H1 (cell line): Measurements from ENCODE around the gene MED16. TPM values are rescaled to one million over a fixed set of nuclear protein-coding genes. Genes with fewer than 3 reads are reported as not detected.

Experiments used
- CTCF ChIA-PET: fragments of 300-600 bp; sonication (Branson Sonifier 250); formaldehyde crosslinking; loops from one replicate; lab custom pipeline; 2021; ENCODE audit not compliant: partially characterized antibody; lab: Charles Lee
- POLR2A ChIA-PET: fragments of 300-600 bp; sonication (Branson Sonifier 250); formaldehyde crosslinking; loops from one replicate; lab custom pipeline; 2021; ENCODE audit warnings: inconsistent platforms; ENCODE audit not compliant: partially characterized antibody; lab: Charles Lee
- DNase-seq, 2 experiments: peaks; one replicate each; pipeline versions ENCODE4 v3.0.0 to v3.0.0-alpha.2; 2010 to 2022; ENCODE audit warnings: low spot score in 2 of 2, low read depth in 1 of 2, mixed read lengths in 1 of 2
- FAIRE-seq: peaks from 2 replicates; lab custom pipeline; 2011; peaks lifted over from hg19 to GRCh38; lab: Jason Lieb, UNC
- H2AFZ ChIP-seq: 2 replicates; pipeline ENCODE4 v1.8.1; 2012; ENCODE audit warnings: low read length, inconsistent platforms
- H2AK5ac ChIP-seq: 2 replicates; pipeline ENCODE4 v1.6.1; 2013; ENCODE audit warnings: low read depth, low read length
- H2BK120ac ChIP-seq: replicated peaks from 2 replicates; pipeline ENCODE3; 2013; ENCODE audit warnings: low read depth, low read length, inconsistent platforms
- H2BK12ac ChIP-seq: 2 replicates; pipeline ENCODE4 v1.6.1; 2013; ENCODE audit warnings: low read depth, low read length
- H2BK15ac ChIP-seq: 2 replicates; pipeline ENCODE4 v1.6.1; 2013; ENCODE audit warnings: low read length
- H2BK20ac ChIP-seq: 2 replicates; pipeline ENCODE4 v1.6.1; 2013; ENCODE audit warnings: low read length
- H2BK5ac ChIP-seq: 2 replicates; pipeline ENCODE4 v1.6.1; 2013; ENCODE audit warnings: low read depth, low read length
- H3K14ac ChIP-seq: 2 replicates; pipeline ENCODE4 v1.6.1; 2013; ENCODE audit warnings: inconsistent platforms; ENCODE audit not compliant: insufficient read length
- H3K18ac ChIP-seq: 2 replicates; pipeline ENCODE4 v1.6.1; 2013; ENCODE audit warnings: low read length; ENCODE audit errors: extremely low read depth
- H3K23ac ChIP-seq: 2 replicates; pipeline ENCODE4 v1.6.1; 2013; ENCODE audit warnings: inconsistent platforms; ENCODE audit not compliant: insufficient read length
- H3K23me2 ChIP-seq: 2 replicates; pipeline ENCODE4 v1.6.1; 2013; ENCODE audit warnings: low read depth, low read length
- H3K27ac ChIP-seq: 2 replicates; pipeline ENCODE4 v1.6.1; 2011; ENCODE audit warnings: low read depth, low read length, inconsistent platforms
- H3K27me3 ChIP-seq, 4 experiments: replicated peaks in 1 of 4; 1 replicate in 1 of 4; 2 replicates in 3 of 4; pipeline versions ENCODE4 v1.6.1 to v1.8.1; 2011 to 2013; ENCODE audit warnings: low read length in 3 of 4, mild to moderate bottlenecking in 3 of 4, inconsistent platforms in 2 of 4, mixed read lengths in 2 of 4, moderate library complexity in 1 of 4; ENCODE audit not compliant: control insufficient read depth in 3 of 4, insufficient read depth in 3 of 4; ENCODE audit errors: extremely low read depth in 1 of 4
- H3K36me3 ChIP-seq, 4 experiments: 2 replicates each; pipeline versions ENCODE4 v1.6.1 to v1.8.1; 2011 to 2013; ENCODE audit warnings: mild to moderate bottlenecking in 4 of 4, low read length in 3 of 4, moderate library complexity in 2 of 4, control low read depth in 1 of 4, inconsistent platforms in 1 of 4; ENCODE audit not compliant: insufficient read depth in 4 of 4, control insufficient read depth in 2 of 4
- H3K4ac ChIP-seq: replicated peaks from 2 replicates; pipeline ENCODE3; 2013; ENCODE audit warnings: low read length, low read depth, mixed read lengths, inconsistent platforms; ENCODE audit not compliant: insufficient read length
- H3K4me1 ChIP-seq, 4 experiments: replicated peaks in 1 of 4; 1 replicate in 1 of 4; 2 replicates in 3 of 4; pipeline versions ENCODE4 v1.6.1 to v1.8.1; 2011 to 2013; ENCODE audit warnings: low read length in 3 of 4, inconsistent platforms in 2 of 4, mixed read lengths in 1 of 4; ENCODE audit not compliant: insufficient read depth in 4 of 4, control insufficient read depth in 3 of 4
- H3K4me2 ChIP-seq, 2 experiments: 2 replicates each; pipeline versions ENCODE4 v1.6.1 to v1.8.1; 2011 to 2013; ENCODE audit warnings: low read depth in 2 of 2, low read length in 2 of 2, control low read depth in 1 of 2, inconsistent platforms in 1 of 2, mild to moderate bottlenecking in 1 of 2; ENCODE audit not compliant: insufficient read depth in 1 of 2
- H3K4me3 ChIP-seq, 4 experiments: fragments of 200-600, 300-600 bp in 1 of 4; sonication (generic), shearing (Covaris generic), sonication (Bioruptor Twin) in 1 of 4; 2 replicates each; pipeline versions ENCODE4 v1.5.1 to v1.8.1; 2011 to 2016; ENCODE audit warnings: low read length in 4 of 4, low read depth in 3 of 4, control low read depth in 2 of 4, inconsistent platforms in 2 of 4, mild to moderate bottlenecking in 2 of 4, mixed read lengths in 1 of 4, moderate library complexity in 1 of 4; ENCODE audit not compliant: insufficient read depth in 2 of 4; ENCODE audit errors: extremely low read depth in 1 of 4
- H3K56ac ChIP-seq: replicated peaks from 2 replicates; pipeline ENCODE3; 2013; ENCODE audit warnings: low read depth, mild to moderate bottlenecking, mixed read lengths, low read length, inconsistent platforms; ENCODE audit not compliant: insufficient read length
- H3K79me1 ChIP-seq: 2 replicates; pipeline ENCODE4 v1.6.1; 2013; ENCODE audit warnings: low read depth, low read length, control low read depth
- H3K79me2 ChIP-seq, 2 experiments: 2 replicates each; pipeline versions ENCODE4 v1.6.1 to v1.8.1; 2012 to 2013; ENCODE audit warnings: low read length in 2 of 2, mild to moderate bottlenecking in 2 of 2, inconsistent platforms in 1 of 2; ENCODE audit not compliant: insufficient read depth in 2 of 2, control insufficient read depth in 1 of 2
- H3K9ac ChIP-seq, 4 experiments: replicated peaks in 1 of 4; 1 replicate in 1 of 4; 2 replicates in 3 of 4; pipeline versions ENCODE4 v1.6.1 to v1.8.1; 2011 to 2013; ENCODE audit warnings: low read depth in 3 of 4, low read length in 3 of 4, control low read depth in 2 of 4, mild to moderate bottlenecking in 2 of 4, moderate library complexity in 2 of 4, inconsistent platforms in 1 of 4; ENCODE audit errors: extremely low read depth in 1 of 4
- H3K9me3 ChIP-seq, 2 experiments: 2 replicates each; pipeline versions ENCODE4 v1.6.1 to v1.8.1; 2012 to 2013; ENCODE audit warnings: mild to moderate bottlenecking in 2 of 2, moderate library complexity in 2 of 2, control low read depth in 1 of 2, inconsistent platforms in 1 of 2, low read depth in 1 of 2, low read length in 1 of 2, mixed read lengths in 1 of 2; ENCODE audit not compliant: insufficient read depth in 2 of 2
- H4K20me1 ChIP-seq, 2 experiments: replicated peaks in 1 of 2; 2 replicates each; pipeline versions ENCODE3 to v1.8.1; 2011 to 2013; ENCODE audit warnings: inconsistent platforms in 2 of 2, low read length in 2 of 2, mild to moderate bottlenecking in 1 of 2; ENCODE audit not compliant: insufficient read depth in 2 of 2, control insufficient read depth in 1 of 2
- H4K5ac ChIP-seq: 2 replicates; pipeline ENCODE4 v1.6.1; 2013; ENCODE audit warnings: low read length, low read depth, mixed read lengths, inconsistent platforms; ENCODE audit not compliant: insufficient read length
- H4K8ac ChIP-seq: 2 replicates; pipeline ENCODE4 v1.8.0; 2013; ENCODE audit warnings: mild to moderate bottlenecking, moderate library complexity, low read length, inconsistent platforms; ENCODE audit not compliant: insufficient read depth; ENCODE audit errors: extremely low read depth
- H4K91ac ChIP-seq: replicated peaks from 2 replicates; pipeline ENCODE3; 2013; ENCODE audit warnings: low read length, mixed read lengths, inconsistent platforms; ENCODE audit not compliant: insufficient read length
- KDM1A ChIP-seq: fragments of 200-600, 300-600 bp; sonication (generic); IDR thresholded peaks from 2 replicates; pipeline ENCODE4 v1.7.1; 2016; ENCODE audit warnings: mild to moderate bottlenecking, low read length, borderline replicate concordance
- WGBS, 2 experiments: shearing (Covaris generic) in 1 of 2; methylation state at CpG; one replicate each; pipeline versions ENCODE4 v1.1.6 to v1.1.7; 2013 to 2015; ENCODE audit warnings: low lambda C conversion rate in 2 of 2, mixed read lengths in 2 of 2, inconsistent platforms in 1 of 2, low coverage in 1 of 2, missing lambda C conversion rate in 1 of 2; ENCODE audit not compliant: insufficient replicate concordance in 2 of 2, insufficient coverage in 1 of 2, insufficient read length in 1 of 2; ENCODE audit errors: extremely low coverage in 1 of 2, missing lambda C conversion rate in 1 of 2; 5-methylcytosine and 5-hydroxymethylcytosine counted together
- polyA plus RNA-seq, 7 experiments: library from polyadenylated mRNA; depleted of rRNA in 3 of 7; stranded (reverse) in 5 of 7; unstranded in 2 of 7; fragments of >200 nt in 5 of 7; fragments of 200-250 nt in 2 of 7; gene quantifications; 1 replicate in 5 of 7; 2 replicates in 1 of 7; 4 replicates in 1 of 7; pipeline versions ENCODE4 v1.2.1 to v1.2.3, GENCODE V29; 2011 to 2013; ENCODE audit warnings: missing spikeins in 2 of 7, mixed read lengths in 2 of 7
- total RNA-seq: library from RNA; stranded (reverse); fragmentation: NEBNext Ultra II Directional; extraction: Animal tissue kit (Norgen Biotek cat#: 25700); gene quantifications from 2 replicates; pipeline ENCODE4 v1.2.1, GENCODE V29; 2021
- TF ChIP-seq, protein P1 (sequence below): IDR thresholded peaks from 2 replicates; pipeline ENCODE4 v1.6.1; 2012; ENCODE audit warnings: inconsistent platforms

The MED16 gene
- total and polyA plus RNA-seq, 2 of the 8 experiments (the other 6 are each of a cell fraction or from before 2014, with no cell fraction given) = 51.0 to 67.2 TPM

DNA sequence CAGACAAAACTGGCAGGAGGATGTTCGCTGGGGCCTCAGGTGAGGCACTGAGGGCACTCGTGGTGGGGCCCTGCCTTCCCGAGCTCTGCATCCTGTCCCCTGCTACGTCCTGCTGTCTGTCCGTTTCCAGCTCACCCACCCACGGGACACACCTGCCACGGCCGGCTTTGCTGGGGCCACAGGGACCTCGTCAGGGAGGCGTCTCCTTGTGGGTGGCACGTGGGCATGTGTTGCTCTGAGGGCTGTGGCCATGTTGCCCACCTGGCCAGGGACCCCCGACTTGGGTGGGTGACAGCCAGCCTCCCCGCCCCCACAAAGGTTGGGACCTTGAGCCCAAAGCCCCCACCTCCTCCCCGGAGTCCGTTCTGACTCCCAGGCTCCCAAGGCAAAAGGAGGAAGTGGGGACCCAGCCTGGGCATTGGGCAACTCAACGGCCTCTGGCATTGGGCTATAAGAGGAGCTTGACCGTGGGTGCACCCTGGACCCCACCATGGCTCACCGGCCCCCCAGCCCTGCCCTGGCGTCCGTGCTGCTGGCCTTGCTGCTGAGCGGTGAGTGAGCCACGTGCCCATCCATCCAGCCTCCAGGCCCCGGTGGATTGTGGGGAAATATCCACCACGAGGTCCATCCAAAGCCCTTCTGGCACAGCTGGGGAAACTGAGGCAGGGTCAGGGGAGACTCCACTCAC lies 52.3 kb downstream of the MED16 start, which contains the start of gene PRTN3:
PRTN3 (plus strand) TSS at position 481 of the 688 bp plus-strand sequence; CDS start at position 491, 10 bp downstream.
- no peak within 1 kb of the TSS for H3K23ac ChIP-seq
- no peaks in the 10 kb centered on the region for H3K9me3 ChIP-seq
- H2AFZ ChIP-seq = no peak within 1 kb of the TSS
- 88% methylated on average over 13 of the region's 24 CpGs; no CpG with 5 or more reads in 1 of the 2 experiments for WGBS, 2 experiments
- no peak for TF ChIP-seq KDM1A
- TF ChIP-seq, protein P1, sequence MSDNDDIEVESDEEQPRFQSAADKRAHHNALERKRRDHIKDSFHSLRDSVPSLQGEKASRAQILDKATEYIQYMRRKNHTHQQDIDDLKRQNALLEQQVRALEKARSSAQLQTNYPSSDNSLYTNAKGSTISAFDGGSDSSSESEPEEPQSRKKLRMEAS = no peak
- H3K4me1 ChIP-seq = peaks cover 0 to 6% (median 4%) of the 10 kb centered on the region in 4 experiments; a peak in 4 of 7 replicates
- peaks cover 6% of the 10 kb centered on the region; the same call in 1 of the 2 replicates for H3K23me2 ChIP-seq
- no peak within 1 kb of the TSS for H4K8ac ChIP-seq
- no peak for FAIRE-seq
- no peak within 1 kb of the TSS for H4K91ac ChIP-seq
- H3K18ac ChIP-seq = no peak within 1 kb of the TSS
- H3K27ac ChIP-seq = no peak within 1 kb of the TSS
- peaks cover 7 to 19% (median 16%) of the 10 kb centered on the region in 4 experiments for H3K27me3 ChIP-seq
- H3K4me2 ChIP-seq = no peak within 1 kb of the TSS
- no peak within 1 kb of the TSS for H4K5ac ChIP-seq
- H3K56ac ChIP-seq = no peak within 1 kb of the TSS
- no peak within 1 kb of the TSS for H2AK5ac ChIP-seq
- H3K4me3 ChIP-seq = no peak within 1 kb of the TSS
- no peak within 1 kb of the TSS for H2BK12ac ChIP-seq
- H3K79me2 ChIP-seq = no peaks in the 10 kb centered on the region
- no peaks in the 10 kb centered on the region for H3K79me1 ChIP-seq
- H2BK120ac ChIP-seq = no peak within 1 kb of the TSS
- no peak within 1 kb of the TSS for H2BK15ac ChIP-seq
- no peak within 1 kb of the TSS for H3K9ac ChIP-seq
- CTCF ChIA-PET = interaction anchor here (0.6 to 1.9 kb wide), 2 partner anchors 16 to 203 kb away, joined by 4 to 6 read pairs; no protein-coding TSS in a partner anchor
- H2BK5ac ChIP-seq = no peak within 1 kb of the TSS
- POLR2A ChIA-PET = interaction anchor here (0.8 to 5.4 kb wide), 4 partner anchors 15 to 199 kb away, joined by 3 to 30 read pairs (median 4); partner anchors contain the start of gene ABCA7
- H2BK20ac ChIP-seq = no peak within 1 kb of the TSS
- no peaks in the 10 kb centered on the region for H3K36me3 ChIP-seq
- H4K20me1 ChIP-seq = no peaks in the 10 kb centered on the region
- no peak within 1 kb of the TSS for H3K14ac ChIP-seq
- DNase-seq = no peak
- H3K4ac ChIP-seq = no peak within 1 kb of the TSS
